K562 (cell line): ENCODE data around the gene LRRC27. TPM values are rescaled to one million over a fixed set of nuclear protein-coding genes. Genes with fewer than 3 reads are reported as not detected.

Experiments used
- ATAC-seq: fragments of 200-7000 bp; cut with Tn5 transposase; 3 replicates; pipeline ENCODE4 v1.9.1; 2020; ENCODE audit warnings: moderate library complexity
- BruUV-seq: library from RNA; stranded (reverse); fragments of 400-500 nt; replicated peaks from 2 replicates; lab custom pipeline; 2021; lab: Mats Ljungman, UMichigan
- CTCF ChIA-PET: fragments of 300-600 bp; formaldehyde crosslinking; extraction: SDS; loops from one replicate; lab custom pipeline; 2021; ENCODE audit warnings: low intra/inter-chr PET ratio; lab: Yijun Ruan, JAX
- POLR2A ChIA-PET: fragments of 300-600, 350-650 bp; sonication (Branson Sonifier 250); formaldehyde crosslinking; extraction: SDS; loops from one replicate; lab custom pipeline; 2021; ENCODE audit warnings: antibody characterized with exemption, inconsistent platforms; lab: Yijun Ruan, JAX
- DNase-seq, 4 experiments: peaks; one replicate each; pipeline versions ENCODE4 v3.0.0 to v3.0.0-alpha.2; 2011 to 2018; ENCODE audit warnings: low spot score in 3 of 4, mixed read lengths in 3 of 4; ENCODE audit errors: extremely low read depth in 1 of 4
- FAIRE-seq: peaks from 2 replicates; lab custom pipeline; 2011; peaks lifted over from hg19 to GRCh38; lab: Jason Lieb, UNC
- H2AFZ ChIP-seq: 2 replicates; pipeline ENCODE4 v1.6.0; 2011; ENCODE audit warnings: low read depth, low read length, control low read depth, inconsistent platforms
- H3K27ac ChIP-seq: fragments of 200-600 bp; 3 replicates; pipeline ENCODE4 v1.8.0; 2011; ENCODE audit warnings: low read depth, mild to moderate bottlenecking, control low read depth, inconsistent platforms, low read length, moderate library complexity, mixed read lengths; ENCODE audit errors: extremely low read depth
- H3K27me3 ChIP-seq, 2 experiments: fragments of 300-600 bp in 1 of 2; 2 replicates in 1 of 2; 3 replicates in 1 of 2; pipeline versions ENCODE4 v1.6.0 to v1.8.0; 2011; ENCODE audit warnings: inconsistent platforms in 2 of 2, low read length in 2 of 2, mild to moderate bottlenecking in 1 of 2, mixed read lengths in 1 of 2, moderate library complexity in 1 of 2; ENCODE audit not compliant: control insufficient read depth in 2 of 2, insufficient read depth in 2 of 2
- H3K36me3 ChIP-seq: fragments of 300-600 bp; 3 replicates; pipeline ENCODE4 v1.8.0; 2011; ENCODE audit warnings: mild to moderate bottlenecking, low read length, inconsistent platforms; ENCODE audit not compliant: control insufficient read depth, insufficient read depth
- H3K4me1 ChIP-seq, 2 experiments: fragments of 200-600 bp in 1 of 2; replicated peaks in 1 of 2; 2 replicates in 1 of 2; 3 replicates in 1 of 2; pipeline versions ENCODE4 v1.5.1 to v1.8.0; 2011; ENCODE audit warnings: inconsistent platforms in 2 of 2, low read length in 2 of 2, mild to moderate bottlenecking in 1 of 2, mixed read lengths in 1 of 2, moderate library complexity in 1 of 2; ENCODE audit not compliant: control insufficient read depth in 2 of 2, insufficient read depth in 2 of 2
- H3K4me2 ChIP-seq: 2 replicates; pipeline ENCODE4 v1.6.1; 2011; ENCODE audit warnings: low read length, control low read depth, inconsistent platforms, mixed read lengths; ENCODE audit not compliant: insufficient read depth
- H3K4me3 ChIP-seq: fragments of 200-600 bp; sonication (generic), shearing (Covaris generic); 2 replicates; pipeline ENCODE4 v1.5.1; 2016; ENCODE audit warnings: control low read depth, inconsistent platforms
- H3K79me2 ChIP-seq: fragments of 200-600 bp; 3 replicates; pipeline ENCODE4 v1.8.0; 2011; ENCODE audit warnings: low read length, inconsistent platforms; ENCODE audit not compliant: control insufficient read depth, insufficient read depth
- H3K9ac ChIP-seq, 2 experiments: 2 replicates each; pipeline versions ENCODE4 v1.6.0 to v1.6.1; 2011; ENCODE audit warnings: low read depth in 2 of 2, low read length in 2 of 2, control low read depth in 1 of 2, inconsistent platforms in 1 of 2, mild to moderate bottlenecking in 1 of 2, mixed read lengths in 1 of 2; ENCODE audit not compliant: insufficient read depth in 1 of 2
- H3K9me1 ChIP-seq: one replicate; pipeline ENCODE4 v1.6.0; 2011; ENCODE audit warnings: inconsistent platforms, mild to moderate bottlenecking, low read length, moderate library complexity; ENCODE audit not compliant: control insufficient read depth, insufficient read depth
- H3K9me3 ChIP-seq: replicated peaks from 2 replicates; pipeline ENCODE4 v1.5.1; 2011; ENCODE audit warnings: low read depth, low read length, inconsistent platforms; ENCODE audit not compliant: control insufficient read depth, insufficient read depth
- H4K20me1 ChIP-seq: replicated peaks from 2 replicates; pipeline ENCODE4 v1.6.1; 2011; ENCODE audit warnings: low read length, inconsistent platforms, mixed read lengths; ENCODE audit not compliant: control insufficient read depth, insufficient read depth
- DNMT1 ChIP-seq: fragments of 450-650 bp; IDR thresholded peaks from 2 replicates; pipeline ENCODE4 v1.6.1; 2016; ENCODE audit warnings: antibody characterized with exemption, mild to moderate bottlenecking
- NCOA6 ChIP-seq: fragments of 450-650 bp; IDR thresholded peaks from 2 replicates; pipeline ENCODE4 v1.6.1; 2017; ENCODE audit warnings: mild to moderate bottlenecking
- SMARCC2 ChIP-seq: fragments of 450-650 bp; IDR thresholded peaks from 2 replicates; pipeline ENCODE4 v1.6.1; 2017; ENCODE audit warnings: antibody characterized with exemption, moderate library complexity, mild to moderate bottlenecking, low read depth
- SP1 ChIP-seq: sonication (generic); formaldehyde crosslinking; IDR thresholded peaks from 2 replicates; pipeline ENCODE4 v1.8.1; 2022; ENCODE audit warnings: mild to moderate bottlenecking, missing genetic modification reagents
- YY1 ChIP-seq, 3 experiments: IDR thresholded peaks; 2 replicates each; pipeline ENCODE4 v1.6.1; 2011; ENCODE audit warnings: low read length in 2 of 3, mild to moderate bottlenecking in 2 of 3, moderate library complexity in 2 of 3, borderline replicate concordance in 1 of 3, control low read depth in 1 of 3, low read depth in 1 of 3; ENCODE audit not compliant: insufficient read depth in 3 of 3, insufficient replicate concordance in 2 of 3, control insufficient read depth in 1 of 3, insufficient read length in 1 of 3; ENCODE audit errors: extremely low read depth in 1 of 3
- ZNF75A ChIP-seq: fragments of 450-650 bp; formaldehyde crosslinking; IDR thresholded peaks from 2 replicates; pipeline ENCODE4 v1.4.0; 2020; ENCODE audit warnings: mild to moderate bottlenecking
- WGBS: fragments of 100-300 bp; shearing (Covaris generic); methylation state at CpG from one replicate; pipeline ENCODE4 v1.1.6; 2016; ENCODE audit warnings: low coverage, mixed read lengths; ENCODE audit not compliant: insufficient coverage; ENCODE audit errors: missing lambda C conversion rate; 5-methylcytosine and 5-hydroxymethylcytosine counted together
- in situ Hi-C: fragments of 300-500 bp; cut with MboI; formaldehyde crosslinking; loops from 4 replicates; pipeline ENCODE4 v1.15.0; 2018; ENCODE audit warnings: inconsistent platforms, mixed read lengths
- intact Hi-C: fragments of 100-400 bp; cut with micrococcal nuclease; formaldehyde crosslinking; loops from 2 replicates; pipeline ENCODE4 v1.14.2; 2022
- polyA plus RNA-seq, 8 experiments: library from polyadenylated mRNA; depleted of rRNA in 4 of 8; stranded (reverse) in 5 of 8; unstranded in 3 of 8; fragments of >200 nt; fragmentation: Nextera tagmentation in 2 of 8; fragmentation: Illumina TruSeq in 1 of 8; extraction: Ambion mirVana in 2 of 8; extraction: Trizol in 1 of 8; gene quantifications; 2 replicates each; pipeline versions ENCODE4 v1.2.1 to v1.2.3, GENCODE V29; 2011 to 2014; ENCODE audit warnings: inconsistent platforms in 1 of 8, missing spikeins in 1 of 8
- total RNA-seq, 7 experiments: library from RNA; depleted of rRNA in 6 of 7; stranded (reverse); fragments of >200 nt in 6 of 7; fragmentation: Illumina TruSeq in 2 of 7; extraction: Trizol in 2 of 7; gene quantifications; 2 replicates each; pipeline versions ENCODE4 v1.2.1 to v1.2.3, GENCODE V29; 2011 to 2021; ENCODE audit warnings: low replicate concordance in 1 of 7
- TF ChIP-seq, protein P1 (sequence below): fragments of 450-650 bp; IDR thresholded peaks from 2 replicates; pipeline ENCODE4 v1.6.1; 2016; ENCODE audit warnings: borderline replicate concordance
- TF ChIP-seq, protein P2 (sequence below): fragments of 200-800 bp; sonication (Bioruptor generic); IDR thresholded peaks from 2 replicates; pipeline ENCODE4 v1.6.1; 2017; ENCODE audit warnings: missing genetic modification characterization, missing compliant biosample characterization
- TF ChIP-seq, protein P3 (sequence below), 2 experiments: IDR thresholded peaks; 2 replicates each; pipeline ENCODE4 v1.6.1; 2011; ENCODE audit warnings: borderline replicate concordance in 1 of 2, control low read depth in 1 of 2, low read depth in 1 of 2, low read length in 1 of 2, mild to moderate bottlenecking in 1 of 2, mixed read lengths in 1 of 2, moderate library complexity in 1 of 2; ENCODE audit not compliant: insufficient read depth in 1 of 2, insufficient read length in 1 of 2, poor library complexity in 1 of 2, severe bottlenecking in 1 of 2; ENCODE audit errors: extremely low read depth in 1 of 2

LRRC27 gene
- total and polyA plus RNA-seq, 9 of the 15 experiments (the other 6 are each of a cell fraction or from before 2014, with no cell fraction given), result 0.10 to 2.7 (median 1.4) TPM

DNA sequence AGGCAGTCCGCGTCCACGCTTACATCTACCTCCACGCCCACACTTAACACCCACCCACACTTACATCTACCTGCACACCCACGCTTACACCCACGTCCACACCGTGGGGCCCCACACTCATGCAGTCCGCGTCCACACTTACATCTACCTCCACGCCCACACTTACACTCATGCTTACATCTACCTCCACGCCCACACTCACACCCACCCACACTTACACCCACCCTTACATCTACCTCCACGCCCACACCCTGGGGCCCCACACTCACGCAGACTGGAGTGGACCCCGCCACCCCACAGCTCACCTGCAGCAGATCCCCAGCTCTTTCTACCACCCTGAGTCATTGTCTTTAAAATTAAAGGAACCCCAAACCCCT, 32.6 kb downstream of the LRRC27 start (continued):
- TF ChIP-seq YY1 (IDR thresholded peaks at IDR 0.05; ENCODE audit: borderline replicate concordance in 1 of 3, control insufficient read depth in 1 of 3, extremely low read depth in 1 of 3, insufficient read depth in 3 of 3, insufficient read length in 1 of 3, insufficient replicate concordance in 2 of 3, low read depth in 1 of 3, low read length in 2 of 3) (no peak), SP1 (CRISPR knock-in tag) (no peak), DNMT1 (no peak)

DNA sequence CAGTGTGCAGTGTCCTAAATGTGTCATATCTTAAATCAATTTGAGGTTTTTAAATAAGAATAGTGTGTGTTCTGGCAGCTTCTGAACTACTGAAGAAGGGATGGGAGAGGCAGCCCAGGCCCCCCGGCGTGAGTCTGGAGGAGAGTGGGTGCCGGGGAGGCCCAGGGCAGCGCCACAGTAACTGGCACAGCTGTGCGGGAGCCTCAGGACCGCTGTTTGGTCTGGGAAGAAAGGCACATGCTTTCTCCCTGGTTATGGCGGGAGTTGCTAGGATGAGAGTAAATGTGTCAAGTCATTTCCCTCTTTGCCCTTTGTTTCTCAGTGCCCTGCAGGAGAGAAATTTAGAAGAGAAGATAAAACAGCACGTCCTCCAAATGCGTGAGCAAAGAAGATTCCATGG, 33.1 kb downstream of the LRRC27 start:
- WGBS, result 17% methylated on average over 8 of the region's 9 CpGs

More for the DNA sequence above, 33.1 kb downstream of the LRRC27 start:
- intact Hi-C loops, result no loop called here
- Histone ChIP-seq H3K9me1 (no peaks in the 10 kb centered on the region), H3K79me2 (no peaks in the 10 kb centered on the region), H3K27ac (no peak overlapping the region), H3K36me3 (no peaks in the 10 kb centered on the region), H2AFZ (no peak overlapping the region), H3K9me3 (no peaks in the 10 kb centered on the region; the same call in 1 of the 2 replicates), H3K4me3 (no peak overlapping the region), H3K27me3 (peaks cover 8 to 20% of the 10 kb centered on the region in 2 experiments; a peak in 3 of 5 replicates), H4K20me1 (no peaks in the 10 kb centered on the region), H3K9ac (no peak overlapping the region), H3K4me1 (peaks cover 0 to 10% of the 10 kb centered on the region in 2 experiments; a peak in 1 of 5 replicates), H3K4me2 (no peak overlapping the region)
- FAIRE-seq (no peak), ATAC-seq (no peak), DNase-seq (no peak)
- TF ChIP-seq NCOA6 (no peak), SMARCC2 (no peak), ZNF75A (CRISPR knock-in tag) (no peak)
- TF ChIP-seq, protein P1, sequence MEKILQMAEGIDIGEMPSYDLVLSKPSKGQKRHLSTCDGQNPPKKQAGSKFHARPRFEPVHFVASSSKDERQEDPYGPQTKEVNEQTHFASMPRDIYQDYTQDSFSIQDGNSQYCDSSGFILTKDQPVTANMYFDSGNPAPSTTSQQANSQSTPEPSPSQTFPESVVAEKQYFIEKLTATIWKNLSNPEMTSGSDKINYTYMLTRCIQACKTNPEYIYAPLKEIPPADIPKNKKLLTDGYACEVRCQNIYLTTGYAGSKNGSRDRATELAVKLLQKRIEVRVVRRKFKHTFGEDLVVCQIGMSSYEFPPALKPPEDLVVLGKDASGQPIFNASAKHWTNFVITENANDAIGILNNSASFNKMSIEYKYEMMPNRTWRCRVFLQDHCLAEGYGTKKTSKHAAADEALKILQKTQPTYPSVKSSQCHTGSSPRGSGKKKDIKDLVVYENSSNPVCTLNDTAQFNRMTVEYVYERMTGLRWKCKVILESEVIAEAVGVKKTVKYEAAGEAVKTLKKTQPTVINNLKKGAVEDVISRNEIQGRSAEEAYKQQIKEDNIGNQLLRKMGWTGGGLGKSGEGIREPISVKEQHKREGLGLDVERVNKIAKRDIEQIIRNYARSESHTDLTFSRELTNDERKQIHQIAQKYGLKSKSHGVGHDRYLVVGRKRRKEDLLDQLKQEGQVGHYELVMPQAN, result no peak
- TF ChIP-seq, protein P2, sequence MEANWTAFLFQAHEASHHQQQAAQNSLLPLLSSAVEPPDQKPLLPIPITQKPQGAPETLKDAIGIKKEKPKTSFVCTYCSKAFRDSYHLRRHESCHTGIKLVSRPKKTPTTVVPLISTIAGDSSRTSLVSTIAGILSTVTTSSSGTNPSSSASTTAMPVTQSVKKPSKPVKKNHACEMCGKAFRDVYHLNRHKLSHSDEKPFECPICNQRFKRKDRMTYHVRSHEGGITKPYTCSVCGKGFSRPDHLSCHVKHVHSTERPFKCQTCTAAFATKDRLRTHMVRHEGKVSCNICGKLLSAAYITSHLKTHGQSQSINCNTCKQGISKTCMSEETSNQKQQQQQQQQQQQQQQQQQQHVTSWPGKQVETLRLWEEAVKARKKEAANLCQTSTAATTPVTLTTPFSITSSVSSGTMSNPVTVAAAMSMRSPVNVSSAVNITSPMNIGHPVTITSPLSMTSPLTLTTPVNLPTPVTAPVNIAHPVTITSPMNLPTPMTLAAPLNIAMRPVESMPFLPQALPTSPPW (CRISPR knock-in tag), result no peak
- TF ChIP-seq, protein P3, sequence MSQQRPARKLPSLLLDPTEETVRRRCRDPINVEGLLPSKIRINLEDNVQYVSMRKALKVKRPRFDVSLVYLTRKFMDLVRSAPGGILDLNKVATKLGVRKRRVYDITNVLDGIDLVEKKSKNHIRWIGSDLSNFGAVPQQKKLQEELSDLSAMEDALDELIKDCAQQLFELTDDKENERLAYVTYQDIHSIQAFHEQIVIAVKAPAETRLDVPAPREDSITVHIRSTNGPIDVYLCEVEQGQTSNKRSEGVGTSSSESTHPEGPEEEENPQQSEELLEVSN (IDR thresholded peaks at IDR 0.05; ENCODE audit: borderline replicate concordance in 1 of 2, extremely low read depth in 1 of 2, insufficient read depth in 1 of 2, insufficient read length in 1 of 2, low read depth in 1 of 2, low read length in 1 of 2, poor library complexity in 1 of 2, severe bottlenecking in 1 of 2), result peak in 1 of 2 experiments; percentile 32
- BruUV-seq, result no TSS peak
- in situ Hi-C loops, result no loop called here
- CTCF ChIA-PET, result no interaction called here
- POLR2A ChIA-PET, result no interaction called here
